GM18499 (cell line): ENCODE measurements around the gene SEPHS1.
"Not testable (repeated sequence)": the region's sequence is repeated elsewhere in the genome, so short reads cannot be mapped to it uniquely, and the experiment has no call there.

Experiments used
- ATAC-seq: cut with Tn5 transposase; IDR thresholded peaks from one replicate; pipeline ENCODE4 v1.9.1; 2021; ENCODE audit warnings: moderate number of reproducible peaks; ENCODE audit not compliant: insufficient read depth, unreplicated experiment

Gene SEPHS1

GRCh38 chr10:13296476-13296875 is 51.6 kb downstream of the SEPHS1 start:
- ATAC-seq: no peak

- ATAC-seq: no peak
Observed at GRCh38 chr10:13294784-13295183, 53.3 kb downstream of the SEPHS1 start.

DNA sequence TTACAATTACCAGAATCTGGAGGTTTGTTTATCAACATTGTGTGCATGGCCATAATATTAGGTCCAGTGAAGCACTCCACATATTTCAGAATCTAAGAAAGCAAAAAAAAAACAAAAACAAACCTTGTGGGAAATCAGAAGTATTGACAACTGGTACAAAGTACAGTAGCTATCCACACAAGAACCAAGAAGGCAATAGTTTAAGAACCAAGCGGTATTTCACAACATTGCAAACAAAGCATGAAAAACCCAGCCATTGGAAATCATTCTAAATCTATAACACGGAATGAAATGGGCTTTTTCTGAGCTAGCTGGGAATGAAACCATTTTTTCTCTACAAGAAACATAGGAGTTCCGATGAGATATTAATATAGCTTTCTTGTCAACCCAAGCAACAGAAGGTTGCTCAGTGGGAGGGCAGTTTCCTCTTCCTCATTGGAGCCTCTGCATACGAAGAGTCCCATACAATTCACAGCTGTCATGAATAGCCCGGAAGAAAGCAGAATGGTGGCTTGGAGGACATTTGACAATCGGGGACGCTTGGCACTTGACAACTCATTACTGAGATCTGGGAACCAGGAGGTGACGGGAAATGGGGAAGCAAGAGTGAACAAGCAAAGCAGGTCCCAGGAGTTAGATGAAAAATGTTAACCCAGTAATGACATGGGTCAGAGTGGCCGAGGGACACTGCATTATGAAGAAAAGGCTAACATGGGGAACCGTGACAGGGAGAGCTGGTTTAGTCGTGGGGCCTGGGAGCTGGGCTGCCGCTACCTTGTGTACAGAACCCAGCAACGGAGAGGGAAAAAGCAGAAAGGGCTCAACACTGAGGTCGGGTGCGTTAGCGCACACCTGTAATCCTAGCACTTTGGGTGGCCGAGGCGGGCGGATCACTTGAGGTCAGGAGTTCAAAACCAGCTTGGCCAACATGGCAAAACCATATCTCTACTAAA is 56.0 kb downstream of the SEPHS1 start:
- ATAC-seq: no peak

DNA sequence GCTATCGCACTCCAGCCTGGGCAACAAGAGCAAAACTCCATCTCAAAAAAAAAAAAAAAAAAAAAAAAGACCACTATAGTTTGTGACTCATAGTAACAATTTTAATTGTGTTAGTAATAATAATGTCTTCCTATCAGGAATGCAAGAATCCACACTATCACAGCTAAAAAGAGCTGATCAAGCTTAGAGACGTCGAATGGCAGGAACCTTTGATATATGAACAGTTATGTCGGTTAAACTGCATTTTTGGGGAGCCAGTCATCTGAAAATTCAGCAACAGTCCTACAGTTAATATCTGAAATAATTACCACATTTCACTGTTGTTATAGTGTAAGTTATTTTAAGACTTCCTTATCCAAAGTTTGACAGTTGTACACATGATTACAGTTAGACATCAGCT is 57.0 kb downstream of the SEPHS1 start:
- ATAC-seq: no peak

DNA sequence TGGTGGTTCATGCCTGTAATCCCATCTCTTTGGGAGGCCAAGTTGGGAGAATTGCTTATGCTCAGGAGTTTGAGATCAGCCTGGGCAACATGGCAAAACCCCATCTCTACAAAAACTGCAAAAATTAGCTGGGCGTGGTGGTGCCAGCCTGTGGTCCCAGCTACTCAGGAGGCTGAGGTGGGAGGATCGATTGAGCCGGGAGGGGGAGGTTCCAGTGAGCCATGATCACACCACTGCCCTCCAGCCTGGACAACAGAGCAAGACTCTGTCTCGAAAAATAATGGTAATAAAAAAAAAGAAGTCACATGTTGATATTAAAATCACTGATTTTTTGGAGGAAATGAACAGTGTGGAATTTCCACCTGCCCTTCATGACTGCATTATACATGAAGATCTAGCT is 64.0 kb downstream of the SEPHS1 start:
- ATAC-seq: no peak

DNA sequence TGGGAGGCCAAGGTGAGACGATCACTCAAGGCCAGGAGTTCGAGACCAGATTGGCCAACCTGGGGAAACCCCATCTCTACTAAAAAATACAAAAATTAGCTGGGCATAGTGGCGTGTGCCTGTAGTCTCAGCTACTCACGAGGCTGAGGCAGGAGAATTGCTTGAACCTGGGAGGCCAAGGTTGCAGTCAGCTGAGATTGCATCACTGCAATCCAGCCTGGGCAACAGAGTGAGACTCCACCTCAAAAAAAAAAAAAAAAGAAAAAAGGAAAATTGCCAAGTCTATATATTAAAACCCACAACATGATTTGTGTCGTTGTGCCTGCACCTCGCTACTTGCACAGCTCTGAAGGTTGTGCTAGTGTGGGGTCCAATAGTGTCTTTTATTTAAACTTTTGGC is 65.7 kb downstream of the SEPHS1 start:
- not testable (repeated sequence) for ATAC-seq

- ATAC-seq: no peak
Observed at GRCh38 chr10:13276749-13277365, 71.2 kb downstream of the SEPHS1 start.

DNA sequence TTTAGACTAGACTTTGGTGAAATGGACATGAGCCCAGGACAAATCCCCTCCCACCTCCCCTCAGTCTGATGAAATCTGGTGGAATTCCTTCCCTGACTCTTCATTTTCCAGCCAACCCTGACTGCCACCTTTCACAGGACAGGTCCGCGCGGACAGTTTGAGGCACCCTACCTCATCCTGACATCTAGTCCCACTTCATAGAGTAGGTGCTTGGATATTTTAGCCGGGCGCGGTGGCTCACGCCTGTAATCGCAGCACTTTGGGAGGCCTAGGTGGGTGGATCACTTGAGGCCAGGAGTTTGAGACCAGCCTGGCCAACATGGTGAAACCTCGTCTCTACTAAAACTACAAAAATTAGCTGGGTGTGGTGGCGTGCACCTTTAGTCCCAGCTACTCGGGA is 71.9 kb downstream of the SEPHS1 start:
- ATAC-seq: not testable (repeated sequence)

GRCh38 chr10:13272164-13272571 is 75.9 kb downstream of the SEPHS1 start:
- no peak for ATAC-seq

DNA sequence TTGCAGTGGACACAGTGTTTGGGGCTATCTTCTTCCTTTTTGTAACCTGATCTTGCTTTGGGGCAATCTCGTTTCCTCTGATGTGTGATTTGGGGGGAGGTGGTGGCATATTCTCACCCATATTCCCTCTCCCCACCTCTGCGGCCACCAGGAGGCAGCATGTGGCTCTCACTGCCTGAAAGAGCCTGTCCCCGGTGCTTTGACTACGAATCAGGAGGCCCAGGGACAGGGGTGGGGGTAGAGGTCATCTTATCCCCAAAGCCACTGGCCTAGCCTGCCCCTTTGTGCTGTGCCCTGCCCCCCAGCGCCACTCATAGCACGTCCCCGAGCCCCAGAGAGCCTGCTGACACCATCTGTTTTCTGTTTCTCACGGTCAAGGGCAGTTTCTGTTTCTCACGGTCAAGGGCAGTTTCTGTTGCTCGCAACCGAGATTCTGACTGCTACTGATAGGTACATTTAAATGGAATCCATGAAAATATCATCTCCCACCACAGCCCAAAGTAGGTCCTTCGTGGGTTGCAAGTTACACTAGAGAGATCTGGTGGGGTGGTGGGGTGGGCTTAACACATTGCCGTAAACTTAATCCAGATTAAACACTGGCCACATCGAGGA is 76.4 kb downstream of the SEPHS1 start:
- ATAC-seq: no peak

- no peak for ATAC-seq
Observed at GRCh38 chr10:13270877-13271551, 77.1 kb downstream of the SEPHS1 start.

- no peak for ATAC-seq
Observed at GRCh38 chr10:13268841-13269240, 79.3 kb downstream of the SEPHS1 start.

DNA sequence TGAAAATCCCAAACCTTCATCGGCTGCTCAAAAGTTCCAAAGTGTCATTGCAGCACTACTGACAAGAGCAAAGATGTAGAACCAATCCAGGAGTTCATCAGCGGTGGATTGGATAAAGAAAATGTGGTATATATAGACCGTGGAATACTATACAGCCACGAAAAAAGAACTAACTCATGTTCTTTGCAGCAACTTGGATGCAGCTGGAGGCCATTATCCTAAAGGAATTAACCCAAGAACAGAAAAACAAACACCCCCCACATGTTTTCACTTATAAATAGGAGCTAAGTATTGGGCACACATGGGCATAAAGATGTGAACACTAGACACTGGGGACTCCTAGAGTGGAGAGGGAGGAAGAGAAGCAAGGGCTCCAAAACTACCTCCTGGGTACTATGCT is 79.8 kb downstream of the SEPHS1 start:
- no peak for ATAC-seq
